ENCODE data around the gene ARMC3.
"Not testable (repeated sequence)": the region's sequence is repeated elsewhere in the genome, so short reads cannot be mapped to it uniquely, and the experiment has no call there.

Gene ARMC3

GRCh38 chr10:23070913-23071218 is 143.0 kb downstream of the ARMC3 start:
- no peak for TF ChIP-seq ISL1 (CRISPR knock-in tag; IDR thresholded peaks at IDR 0.05)
- no peak for TF ChIP-seq ZFP3 (CRISPR knock-in tag; IDR thresholded peaks at IDR 0.05)
- TF ChIP-seq SNAI2 (CRISPR knock-in tag; IDR thresholded peaks at IDR 0.05), result no peak
- no peak for TF ChIP-seq ZC3H10 (CRISPR knock-in tag; IDR thresholded peaks at IDR 0.05)
- no peak for TF ChIP-seq ZFP30 (CRISPR knock-in tag; IDR thresholded peaks at IDR 0.05)
- no peak for TF ChIP-seq PATZ1 (CRISPR knock-in tag; IDR thresholded peaks at IDR 0.05; ENCODE audit: borderline replicate concordance)
- no peak for TF ChIP-seq CSDC2 (CRISPR knock-in tag; IDR thresholded peaks at IDR 0.05)
- TF ChIP-seq ZNF70 (CRISPR knock-in tag; IDR thresholded peaks at IDR 0.05), result no peak
- no peak for TF ChIP-seq ZNF8 (CRISPR knock-in tag; IDR thresholded peaks at IDR 0.05)
- ATAC-seq, result no peak

DNA sequence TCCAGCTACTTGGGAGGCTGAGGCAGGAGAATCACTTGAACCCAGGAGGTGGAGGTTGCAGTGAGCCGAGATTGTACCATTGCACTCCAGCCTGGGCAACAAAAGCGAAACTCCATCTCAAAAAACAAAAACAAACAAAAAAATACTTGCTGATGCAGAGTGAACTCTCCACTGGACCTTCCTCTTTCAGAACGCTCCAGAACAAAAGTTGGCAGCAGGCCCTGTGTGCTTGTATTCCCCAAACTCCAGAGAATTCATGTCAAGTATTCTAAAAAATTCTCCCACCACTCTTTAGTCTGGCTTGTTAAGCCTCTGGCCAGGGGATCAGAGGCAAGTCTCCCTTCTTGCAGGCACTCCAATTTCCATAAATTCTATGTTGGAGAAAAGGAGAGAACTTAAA is 144.7 kb downstream of the ARMC3 start:
- ATAC-seq, result not testable (repeated sequence)

DNA sequence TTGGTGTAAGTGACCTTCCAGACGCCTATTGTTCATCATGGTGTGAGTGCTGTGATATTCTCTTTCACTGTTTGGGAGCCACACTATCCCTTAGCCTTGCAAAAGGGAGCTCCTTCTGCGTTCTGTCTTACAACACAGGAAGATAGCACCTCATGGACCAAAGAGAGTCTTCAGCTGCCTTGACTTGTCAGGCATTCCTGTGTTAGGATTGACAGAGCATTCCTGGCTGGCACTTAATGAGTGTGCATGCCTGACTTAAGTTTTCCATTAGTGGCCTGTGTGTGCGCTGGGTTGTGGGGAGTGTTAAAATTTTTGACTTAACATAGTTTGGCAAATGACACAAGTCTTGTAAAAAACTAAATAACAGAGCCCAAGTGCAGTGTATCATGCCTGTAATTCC is 145.7 kb downstream of the ARMC3 start:
- TF ChIP-seq ZNF70 (CRISPR knock-in tag; IDR thresholded peaks at IDR 0.05), result no peak
- no peak for TF ChIP-seq PPARA (CRISPR knock-in tag; IDR thresholded peaks at IDR 0.05; ENCODE audit: borderline replicate concordance)
- TF ChIP-seq ZFP3 (CRISPR knock-in tag; IDR thresholded peaks at IDR 0.05), result no peak
- TF ChIP-seq, protein P1, sequence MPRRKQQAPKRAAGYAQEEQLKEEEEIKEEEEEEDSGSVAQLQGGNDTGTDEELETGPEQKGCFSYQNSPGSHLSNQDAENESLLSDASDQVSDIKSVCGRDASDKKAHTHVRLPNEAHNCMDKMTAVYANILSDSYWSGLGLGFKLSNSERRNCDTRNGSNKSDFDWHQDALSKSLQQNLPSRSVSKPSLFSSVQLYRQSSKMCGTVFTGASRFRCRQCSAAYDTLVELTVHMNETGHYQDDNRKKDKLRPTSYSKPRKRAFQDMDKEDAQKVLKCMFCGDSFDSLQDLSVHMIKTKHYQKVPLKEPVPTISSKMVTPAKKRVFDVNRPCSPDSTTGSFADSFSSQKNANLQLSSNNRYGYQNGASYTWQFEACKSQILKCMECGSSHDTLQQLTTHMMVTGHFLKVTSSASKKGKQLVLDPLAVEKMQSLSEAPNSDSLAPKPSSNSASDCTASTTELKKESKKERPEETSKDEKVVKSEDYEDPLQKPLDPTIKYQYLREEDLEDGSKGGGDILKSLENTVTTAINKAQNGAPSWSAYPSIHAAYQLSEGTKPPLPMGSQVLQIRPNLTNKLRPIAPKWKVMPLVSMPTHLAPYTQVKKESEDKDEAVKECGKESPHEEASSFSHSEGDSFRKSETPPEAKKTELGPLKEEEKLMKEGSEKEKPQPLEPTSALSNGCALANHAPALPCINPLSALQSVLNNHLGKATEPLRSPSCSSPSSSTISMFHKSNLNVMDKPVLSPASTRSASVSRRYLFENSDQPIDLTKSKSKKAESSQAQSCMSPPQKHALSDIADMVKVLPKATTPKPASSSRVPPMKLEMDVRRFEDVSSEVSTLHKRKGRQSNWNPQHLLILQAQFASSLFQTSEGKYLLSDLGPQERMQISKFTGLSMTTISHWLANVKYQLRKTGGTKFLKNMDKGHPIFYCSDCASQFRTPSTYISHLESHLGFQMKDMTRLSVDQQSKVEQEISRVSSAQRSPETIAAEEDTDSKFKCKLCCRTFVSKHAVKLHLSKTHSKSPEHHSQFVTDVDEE (CRISPR knock-in tag; IDR thresholded peaks at IDR 0.05), result no peak
- no peak for TF ChIP-seq BACH2 (CRISPR knock-in tag; IDR thresholded peaks at IDR 0.05; ENCODE audit: borderline replicate concordance)
- TF ChIP-seq RARB (CRISPR knock-in tag; IDR thresholded peaks at IDR 0.05), result no peak
- TF ChIP-seq PATZ1 (CRISPR knock-in tag; IDR thresholded peaks at IDR 0.05; ENCODE audit: borderline replicate concordance), result no peak
- no peak for TF ChIP-seq OSR1 (CRISPR knock-in tag; IDR thresholded peaks at IDR 0.05)
- TF ChIP-seq ZFP30 (CRISPR knock-in tag; IDR thresholded peaks at IDR 0.05), result no peak
- no peak for TF ChIP-seq CSDC2 (CRISPR knock-in tag; IDR thresholded peaks at IDR 0.05)
- no peak for TF ChIP-seq ISL1 (CRISPR knock-in tag; IDR thresholded peaks at IDR 0.05)
- no peak for TF ChIP-seq ZNF8 (CRISPR knock-in tag; IDR thresholded peaks at IDR 0.05)
- TF ChIP-seq, protein P2, sequence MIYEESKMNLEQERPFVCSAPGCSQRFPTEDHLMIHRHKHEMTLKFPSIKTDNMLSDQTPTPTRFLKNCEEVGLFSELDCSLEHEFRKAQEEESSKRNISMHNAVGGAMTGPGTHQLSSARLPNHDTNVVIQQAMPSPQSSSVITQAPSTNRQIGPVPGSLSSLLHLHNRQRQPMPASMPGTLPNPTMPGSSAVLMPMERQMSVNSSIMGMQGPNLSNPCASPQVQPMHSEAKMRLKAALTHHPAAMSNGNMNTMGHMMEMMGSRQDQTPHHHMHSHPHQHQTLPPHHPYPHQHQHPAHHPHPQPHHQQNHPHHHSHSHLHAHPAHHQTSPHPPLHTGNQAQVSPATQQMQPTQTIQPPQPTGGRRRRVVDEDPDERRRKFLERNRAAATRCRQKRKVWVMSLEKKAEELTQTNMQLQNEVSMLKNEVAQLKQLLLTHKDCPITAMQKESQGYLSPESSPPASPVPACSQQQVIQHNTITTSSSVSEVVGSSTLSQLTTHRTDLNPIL (CRISPR knock-in tag; IDR thresholded peaks at IDR 0.05; ENCODE audit: low read depth), result no peak
- TF ChIP-seq SNAI2 (CRISPR knock-in tag; IDR thresholded peaks at IDR 0.05), result no peak
- no peak for TF ChIP-seq TCF4 (CRISPR knock-in tag; IDR thresholded peaks at IDR 0.05; ENCODE audit: borderline replicate concordance)
- TF ChIP-seq ZC3H10 (CRISPR knock-in tag; IDR thresholded peaks at IDR 0.05), result no peak

GRCh38 chr10:23075672-23076071 is 147.8 kb downstream of the ARMC3 start:
- TF ChIP-seq ZNF70 (CRISPR knock-in tag; IDR thresholded peaks at IDR 0.05), result no peak
- TF ChIP-seq OSR1 (CRISPR knock-in tag; IDR thresholded peaks at IDR 0.05), result no peak
- no peak for TF ChIP-seq BACH2 (CRISPR knock-in tag; IDR thresholded peaks at IDR 0.05; ENCODE audit: borderline replicate concordance)
- no peak for ATAC-seq

More for the DNA sequence above, 145.7 kb downstream of the ARMC3 start:
- no peak for ATAC-seq

DNA sequence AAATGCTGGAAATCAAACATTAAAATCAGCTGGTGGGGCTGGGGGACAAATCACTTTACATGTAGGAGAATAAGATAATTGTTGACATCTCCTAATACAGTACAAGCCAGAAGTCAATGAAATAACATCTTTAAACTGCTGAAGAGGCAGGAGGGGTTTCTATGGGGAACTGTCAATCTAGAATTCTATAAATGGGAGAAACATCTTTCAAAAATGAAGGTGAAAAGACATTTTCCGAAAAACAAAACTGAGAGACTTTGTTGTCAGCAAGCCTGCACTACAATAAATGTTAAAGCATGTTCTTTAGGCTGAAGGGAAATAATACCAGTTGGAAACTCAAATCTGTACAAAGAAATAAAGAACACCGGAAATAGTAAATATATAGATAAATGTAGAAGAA is 150.3 kb downstream of the ARMC3 start:
- no peak for ATAC-seq
- TF ChIP-seq ZNF70 (CRISPR knock-in tag; IDR thresholded peaks at IDR 0.05) (no peak), ESRRG (CRISPR knock-in tag; IDR thresholded peaks at IDR 0.05) (no peak), PATZ1 (CRISPR knock-in tag; IDR thresholded peaks at IDR 0.05; ENCODE audit: borderline replicate concordance) (no peak), GLIS3 (CRISPR knock-in tag; IDR thresholded peaks at IDR 0.05) (no peak), OSR1 (CRISPR knock-in tag; IDR thresholded peaks at IDR 0.05) (no peak), ZNF565 (CRISPR knock-in tag; conservative IDR thresholded peaks at IDR 0.05; ENCODE audit: low read depth) (no peak), RARB (CRISPR knock-in tag; IDR thresholded peaks at IDR 0.05) (no peak), SNAI2 (CRISPR knock-in tag; IDR thresholded peaks at IDR 0.05) (no peak)
- TF ChIP-seq, protein P1 (CRISPR knock-in tag; IDR thresholded peaks at IDR 0.05), result no peak
